ENCODE measurements around the gene INKA1.

GRCh38 chr3:49842843-49843517 is 39.9 kb downstream of the INKA1 start:
- TF ChIP-seq, protein P1, sequence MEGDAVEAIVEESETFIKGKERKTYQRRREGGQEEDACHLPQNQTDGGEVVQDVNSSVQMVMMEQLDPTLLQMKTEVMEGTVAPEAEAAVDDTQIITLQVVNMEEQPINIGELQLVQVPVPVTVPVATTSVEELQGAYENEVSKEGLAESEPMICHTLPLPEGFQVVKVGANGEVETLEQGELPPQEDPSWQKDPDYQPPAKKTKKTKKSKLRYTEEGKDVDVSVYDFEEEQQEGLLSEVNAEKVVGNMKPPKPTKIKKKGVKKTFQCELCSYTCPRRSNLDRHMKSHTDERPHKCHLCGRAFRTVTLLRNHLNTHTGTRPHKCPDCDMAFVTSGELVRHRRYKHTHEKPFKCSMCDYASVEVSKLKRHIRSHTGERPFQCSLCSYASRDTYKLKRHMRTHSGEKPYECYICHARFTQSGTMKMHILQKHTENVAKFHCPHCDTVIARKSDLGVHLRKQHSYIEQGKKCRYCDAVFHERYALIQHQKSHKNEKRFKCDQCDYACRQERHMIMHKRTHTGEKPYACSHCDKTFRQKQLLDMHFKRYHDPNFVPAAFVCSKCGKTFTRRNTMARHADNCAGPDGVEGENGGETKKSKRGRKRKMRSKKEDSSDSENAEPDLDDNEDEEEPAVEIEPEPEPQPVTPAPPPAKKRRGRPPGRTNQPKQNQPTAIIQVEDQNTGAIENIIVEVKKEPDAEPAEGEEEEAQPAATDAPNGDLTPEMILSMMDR (IDR thresholded peaks at IDR 0.05; ENCODE audit: low read length), result no peak
- no peak for TF ChIP-seq EZH2phosphoT487 (IDR thresholded peaks at IDR 0.05; ENCODE audit: low read length)

Measured in MM.1S (cell line).